ENCODE data around the gene TUBA1B.

Gene TUBA1B

GRCh38 chr12:49131894-49132461 is 783 bp upstream of the TUBA1B start (continued):
- TF ChIP-seq, protein P1, sequence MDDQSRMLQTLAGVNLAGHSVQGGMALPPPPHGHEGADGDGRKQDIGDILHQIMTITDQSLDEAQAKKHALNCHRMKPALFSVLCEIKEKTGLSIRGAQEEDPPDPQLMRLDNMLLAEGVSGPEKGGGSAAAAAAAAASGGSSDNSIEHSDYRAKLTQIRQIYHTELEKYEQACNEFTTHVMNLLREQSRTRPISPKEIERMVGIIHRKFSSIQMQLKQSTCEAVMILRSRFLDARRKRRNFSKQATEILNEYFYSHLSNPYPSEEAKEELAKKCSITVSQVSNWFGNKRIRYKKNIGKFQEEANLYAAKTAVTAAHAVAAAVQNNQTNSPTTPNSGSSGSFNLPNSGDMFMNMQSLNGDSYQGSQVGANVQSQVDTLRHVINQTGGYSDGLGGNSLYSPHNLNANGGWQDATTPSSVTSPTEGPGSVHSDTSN (CRISPR knock-in tag; IDR thresholded peaks at IDR 0.05): no peak
- TF ChIP-seq ZBTB26 (tag by site-specific recombination; optimal IDR thresholded peaks at IDR 0.05) (no peak), ZNF658 (tag by site-specific recombination; IDR thresholded peaks at IDR 0.05) (no peak), ZNF544 (tag by site-specific recombination; IDR thresholded peaks at IDR 0.05) (no peak), ZNF514 (tag by site-specific recombination; IDR thresholded peaks at IDR 0.05) (no peak), ZNF530 (tag by site-specific recombination; IDR thresholded peaks at IDR 0.05; ENCODE audit: low read depth) (no peak), MZF1 (tag by site-specific recombination; IDR thresholded peaks at IDR 0.05; ENCODE audit: borderline replicate concordance) (peak; percentile 75; the same call in 1 of the 2 replicates), ZNF16 (tag by site-specific recombination; IDR thresholded peaks at IDR 0.05; ENCODE audit: low read depth) (no peak), ZNF280C (tag by site-specific recombination; IDR thresholded peaks at IDR 0.05) (no peak), ZNF112 (tag by site-specific recombination; IDR thresholded peaks at IDR 0.05) (no peak), ZNF610 (tag by site-specific recombination; IDR thresholded peaks at IDR 0.05; ENCODE audit: borderline replicate concordance) (no peak), ZBTB20 (tag by site-specific recombination; IDR thresholded peaks at IDR 0.05) (no peak; the same call in 1 of the 2 replicates), ZSCAN16 (tag by site-specific recombination; IDR thresholded peaks at IDR 0.05) (no peak), ZNF391 (tag by site-specific recombination; IDR thresholded peaks at IDR 0.05; ENCODE audit: borderline replicate concordance, low read depth) (no peak), FEZF1 (tag by site-specific recombination; IDR thresholded peaks at IDR 0.05) (peak; percentile 23; the same call in 1 of the 2 replicates), ZNF121 (tag by site-specific recombination; IDR thresholded peaks at IDR 0.05) (no peak), ZNF664 (tag by site-specific recombination; IDR thresholded peaks at IDR 0.05) (no peak), ZNF433 (tag by site-specific recombination; IDR thresholded peaks at IDR 0.05; ENCODE audit: low read depth) (no peak), ZNF623 (tag by site-specific recombination; IDR thresholded peaks at IDR 0.05) (no peak; the same call in 1 of the 2 replicates), ZFHX2 (tag by site-specific recombination; conservative IDR thresholded peaks at IDR 0.05) (no peak), ZNF175 (tag by site-specific recombination; IDR thresholded peaks at IDR 0.05) (no peak), ZNF830 (tag by site-specific recombination; IDR thresholded peaks at IDR 0.05; ENCODE audit: low read depth) (no peak), ZNF558 (tag by site-specific recombination; IDR thresholded peaks at IDR 0.05) (0 out of 2 replicates have a peak, but pooled peaks have one; percentile 11), ZBTB44 (tag by site-specific recombination; IDR thresholded peaks at IDR 0.05) (peak; percentile 41), ZNF639 (tag by site-specific recombination; IDR thresholded peaks at IDR 0.05) (peak; percentile 13; the same call in 1 of the 2 replicates), GFI1B (tag by site-specific recombination; IDR thresholded peaks at IDR 0.05) (no peak)
- TF ChIP-seq, protein P2, sequence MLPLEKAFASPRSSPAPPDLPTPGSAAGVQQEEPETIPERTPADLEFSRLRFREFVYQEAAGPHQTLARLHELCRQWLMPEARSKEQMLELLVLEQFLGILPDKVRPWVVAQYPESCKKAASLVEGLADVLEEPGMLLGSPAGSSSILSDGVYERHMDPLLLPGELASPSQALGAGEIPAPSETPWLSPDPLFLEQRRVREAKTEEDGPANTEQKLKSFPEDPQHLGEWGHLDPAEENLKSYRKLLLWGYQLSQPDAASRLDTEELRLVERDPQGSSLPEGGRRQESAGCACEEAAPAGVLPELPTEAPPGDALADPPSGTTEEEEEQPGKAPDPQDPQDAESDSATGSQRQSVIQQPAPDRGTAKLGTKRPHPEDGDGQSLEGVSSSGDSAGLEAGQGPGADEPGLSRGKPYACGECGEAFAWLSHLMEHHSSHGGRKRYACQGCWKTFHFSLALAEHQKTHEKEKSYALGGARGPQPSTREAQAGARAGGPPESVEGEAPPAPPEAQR (tag by site-specific recombination; IDR thresholded peaks at IDR 0.05): no peak
- TF ChIP-seq, protein P3, sequence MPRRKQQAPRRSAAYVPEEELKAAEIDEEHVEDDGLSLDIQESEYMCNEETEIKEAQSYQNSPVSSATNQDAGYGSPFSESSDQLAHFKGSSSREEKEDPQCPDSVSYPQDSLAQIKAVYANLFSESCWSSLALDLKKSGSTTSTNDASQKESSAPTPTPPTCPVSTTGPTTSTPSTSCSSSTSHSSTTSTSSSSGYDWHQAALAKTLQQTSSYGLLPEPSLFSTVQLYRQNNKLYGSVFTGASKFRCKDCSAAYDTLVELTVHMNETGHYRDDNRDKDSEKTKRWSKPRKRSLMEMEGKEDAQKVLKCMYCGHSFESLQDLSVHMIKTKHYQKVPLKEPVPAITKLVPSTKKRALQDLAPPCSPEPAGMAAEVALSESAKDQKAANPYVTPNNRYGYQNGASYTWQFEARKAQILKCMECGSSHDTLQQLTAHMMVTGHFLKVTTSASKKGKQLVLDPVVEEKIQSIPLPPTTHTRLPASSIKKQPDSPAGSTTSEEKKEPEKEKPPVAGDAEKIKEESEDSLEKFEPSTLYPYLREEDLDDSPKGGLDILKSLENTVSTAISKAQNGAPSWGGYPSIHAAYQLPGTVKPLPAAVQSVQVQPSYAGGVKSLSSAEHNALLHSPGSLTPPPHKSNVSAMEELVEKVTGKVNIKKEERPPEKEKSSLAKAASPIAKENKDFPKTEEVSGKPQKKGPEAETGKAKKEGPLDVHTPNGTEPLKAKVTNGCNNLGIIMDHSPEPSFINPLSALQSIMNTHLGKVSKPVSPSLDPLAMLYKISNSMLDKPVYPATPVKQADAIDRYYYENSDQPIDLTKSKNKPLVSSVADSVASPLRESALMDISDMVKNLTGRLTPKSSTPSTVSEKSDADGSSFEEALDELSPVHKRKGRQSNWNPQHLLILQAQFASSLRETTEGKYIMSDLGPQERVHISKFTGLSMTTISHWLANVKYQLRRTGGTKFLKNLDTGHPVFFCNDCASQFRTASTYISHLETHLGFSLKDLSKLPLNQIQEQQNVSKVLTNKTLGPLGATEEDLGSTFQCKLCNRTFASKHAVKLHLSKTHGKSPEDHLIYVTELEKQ (tag by site-specific recombination; IDR thresholded peaks at IDR 0.05; ENCODE audit: borderline replicate concordance): no peak
